SK-N-MC (cell line): ENCODE measurements around the gene NCAM2.

Experiments used
- DNase-seq: peaks from one replicate; pipeline ENCODE4 v3.0.0-alpha.2; 2011; ENCODE audit warnings: low read depth, low spot score
- H3K27ac ChIP-seq: fragments of 200-600 bp; sonication (generic); 2 replicates; pipeline ENCODE4 v1.5.1; 2016; ENCODE audit warnings: mixed run types
- H3K36me3 ChIP-seq: fragments of 200-600 bp; sonication (generic); 2 replicates; pipeline ENCODE4 v1.6.1; 2017; ENCODE audit warnings: antibody characterized with exemption, low read length, mixed read lengths; ENCODE audit not compliant: insufficient read depth
- H3K4me3 ChIP-seq: fragments of 200-600 bp; sonication (generic); 2 replicates; pipeline ENCODE4 v1.5.1; 2016
- H3K9ac ChIP-seq: fragments of 200-600 bp; sonication (generic); 2 replicates; pipeline ENCODE4 v1.8.0; 2017; ENCODE audit warnings: mixed run types, mixed read lengths; ENCODE audit not compliant: insufficient read length
- H3K9me3 ChIP-seq: fragments of 200-600 bp; sonication (generic); 2 replicates; pipeline ENCODE4 v1.6.1; 2017; ENCODE audit warnings: low read depth, mild to moderate bottlenecking, antibody characterized with exemption, low read length, moderate library complexity, mixed read lengths
- EZH2 ChIP-seq: fragments of 200-600 bp; sonication (generic); IDR thresholded peaks from one replicate; pipeline ENCODE4 v1.6.1; 2017; ENCODE audit warnings: antibody characterized with exemption
- FOXP2 ChIP-seq: optimal IDR thresholded peaks from 2 replicates; pipeline ENCODE3; 2011; ENCODE audit warnings: mild to moderate bottlenecking, moderate library complexity; ENCODE audit not compliant: insufficient read depth; ENCODE audit errors: extremely low read length, control extremely low read depth
- POLR2AphosphoS5 ChIP-seq: IDR thresholded peaks from 2 replicates; pipeline ENCODE4 v1.6.1; 2012; ENCODE audit warnings: mild to moderate bottlenecking, low read depth, low read length, borderline replicate concordance

Gene NCAM2

DNA sequence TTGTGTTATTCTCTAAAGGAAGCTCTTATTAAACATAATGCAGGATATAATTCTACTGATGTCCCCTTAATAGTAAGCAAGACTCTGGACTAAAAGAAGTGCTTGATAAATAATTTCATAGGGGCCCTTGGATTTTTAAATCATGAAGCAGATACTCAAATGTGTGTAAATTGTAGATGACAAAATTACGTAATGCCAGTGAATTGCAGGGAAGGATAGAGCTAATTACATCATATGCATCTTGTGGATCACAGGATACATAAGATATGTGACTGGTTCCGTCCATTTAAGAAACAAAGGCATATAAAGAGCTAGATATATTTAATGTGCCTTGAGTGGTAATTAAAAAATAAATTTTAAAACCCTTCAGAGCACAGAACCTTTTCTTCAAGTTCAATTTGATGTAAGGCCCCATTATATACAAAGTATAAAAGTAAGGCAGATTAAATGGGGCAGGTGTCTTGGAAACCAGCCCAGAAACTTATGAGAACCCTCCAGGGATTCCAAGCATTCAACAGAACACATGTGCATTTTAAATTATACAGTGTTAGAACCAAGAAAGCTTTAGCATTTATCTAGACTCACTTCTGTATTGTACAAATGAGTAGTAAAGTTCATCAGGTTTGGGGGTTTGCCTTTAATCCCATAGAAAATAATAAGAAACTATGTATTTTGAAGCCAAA, 190.4 kb downstream of the NCAM2 start:
- no peak overlapping the region for H3K9ac ChIP-seq
- TF ChIP-seq FOXP2, result no peak
- no peak for TF ChIP-seq EZH2
- no peak for TF ChIP-seq POLR2AphosphoS5
- no peaks in the 10 kb centered on the region for H3K36me3 ChIP-seq
- H3K9me3 ChIP-seq, result no peaks in the 10 kb centered on the region
- no peak overlapping the region for H3K4me3 ChIP-seq
- peak; percentile 55 for DNase-seq
- H3K27ac ChIP-seq, result 0 out of 2 replicates have a peak overlapping the region, but pooled peaks have one; percentile 21

DNA sequence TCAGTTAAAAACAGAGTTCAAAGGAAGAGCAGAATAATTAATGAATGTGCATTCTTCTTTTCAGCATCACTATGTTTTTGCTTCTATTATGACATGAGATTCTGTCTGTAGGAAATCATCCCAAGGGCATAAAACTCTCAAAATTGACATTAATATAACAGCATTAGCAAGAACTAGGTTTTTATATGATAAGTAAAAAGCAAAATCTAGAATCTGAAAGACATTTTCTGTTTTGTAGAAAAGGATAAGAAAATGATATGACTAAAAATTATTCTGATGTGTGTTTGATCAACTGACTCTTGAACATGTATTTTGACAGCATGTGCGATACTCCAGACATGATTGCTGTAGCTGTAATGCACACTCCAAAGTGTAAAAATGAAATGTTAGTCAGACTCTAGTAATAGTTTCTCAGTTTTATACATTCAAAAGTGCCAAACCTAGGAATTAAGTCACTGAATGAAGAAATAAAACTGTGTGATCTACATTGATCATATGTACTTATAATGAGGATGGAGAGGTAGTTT, 197.3 kb downstream of the NCAM2 start:
- Histone ChIP-seq H3K4me3 (no peak overlapping the region), H3K27ac (no peak overlapping the region), H3K36me3 (no peaks in the 10 kb centered on the region), H3K9ac (no peak overlapping the region), H3K9me3 (no peaks in the 10 kb centered on the region)
- TF ChIP-seq POLR2AphosphoS5 (no peak), EZH2 (no peak), FOXP2 (no peak)
- DNase-seq, result no peak

DNA sequence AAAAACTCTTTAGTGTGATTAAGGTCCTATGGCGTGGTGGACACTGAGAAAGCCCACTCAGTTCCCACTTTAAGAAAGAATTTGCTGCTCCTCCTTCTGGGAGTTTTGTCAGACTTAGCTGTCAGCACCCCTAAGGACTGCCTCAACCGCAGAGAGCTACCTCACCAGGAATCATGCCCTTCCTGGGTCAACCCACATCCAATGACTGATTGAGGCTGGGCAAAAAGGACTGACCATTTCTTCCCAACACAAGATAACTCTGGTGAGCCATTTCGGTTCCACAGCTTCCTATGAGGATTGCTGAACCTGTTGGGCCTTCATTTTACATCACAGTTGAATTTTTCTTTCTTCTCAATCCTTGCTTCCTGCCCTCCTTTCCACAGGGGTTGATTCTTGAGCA, 197.9 kb downstream of the NCAM2 start:
- DNase-seq, result no peak
- no peaks in the 10 kb centered on the region for H3K9me3 ChIP-seq
- H3K9ac ChIP-seq, result no peak overlapping the region
- no peak overlapping the region for H3K27ac ChIP-seq
- H3K4me3 ChIP-seq, result no peak overlapping the region
- TF ChIP-seq FOXP2 (no peak), POLR2AphosphoS5 (no peak), EZH2 (no peak)
- no peaks in the 10 kb centered on the region for H3K36me3 ChIP-seq

DNA sequence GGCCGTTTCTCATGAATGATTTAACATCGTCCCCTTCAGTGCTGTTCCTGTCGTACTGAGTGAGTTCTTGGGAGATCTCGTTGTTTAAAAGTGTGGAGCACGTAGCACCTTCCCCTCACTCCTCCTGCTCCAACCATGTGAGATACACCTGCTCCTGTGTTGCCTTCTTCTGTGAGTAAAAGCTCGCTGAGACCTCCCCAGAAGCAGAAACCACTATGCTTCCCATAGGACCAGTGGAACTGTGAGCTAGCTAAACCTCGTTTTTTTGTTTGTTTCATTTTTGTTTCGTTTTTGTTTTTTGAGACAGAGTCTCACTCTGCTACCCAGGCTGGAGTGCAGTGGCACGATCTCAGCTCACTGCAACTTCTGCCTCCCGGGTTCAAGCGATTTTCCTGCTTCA, 198.6 kb downstream of the NCAM2 start:
- no peaks in the 10 kb centered on the region for H3K9me3 ChIP-seq
- H3K9ac ChIP-seq, result no peak overlapping the region
- H3K4me3 ChIP-seq, result no peak overlapping the region
- TF ChIP-seq POLR2AphosphoS5 (no peak), FOXP2 (no peak), EZH2 (no peak)
- H3K36me3 ChIP-seq, result no peaks in the 10 kb centered on the region
- no peak overlapping the region for H3K27ac ChIP-seq
- no peak for DNase-seq

DNA sequence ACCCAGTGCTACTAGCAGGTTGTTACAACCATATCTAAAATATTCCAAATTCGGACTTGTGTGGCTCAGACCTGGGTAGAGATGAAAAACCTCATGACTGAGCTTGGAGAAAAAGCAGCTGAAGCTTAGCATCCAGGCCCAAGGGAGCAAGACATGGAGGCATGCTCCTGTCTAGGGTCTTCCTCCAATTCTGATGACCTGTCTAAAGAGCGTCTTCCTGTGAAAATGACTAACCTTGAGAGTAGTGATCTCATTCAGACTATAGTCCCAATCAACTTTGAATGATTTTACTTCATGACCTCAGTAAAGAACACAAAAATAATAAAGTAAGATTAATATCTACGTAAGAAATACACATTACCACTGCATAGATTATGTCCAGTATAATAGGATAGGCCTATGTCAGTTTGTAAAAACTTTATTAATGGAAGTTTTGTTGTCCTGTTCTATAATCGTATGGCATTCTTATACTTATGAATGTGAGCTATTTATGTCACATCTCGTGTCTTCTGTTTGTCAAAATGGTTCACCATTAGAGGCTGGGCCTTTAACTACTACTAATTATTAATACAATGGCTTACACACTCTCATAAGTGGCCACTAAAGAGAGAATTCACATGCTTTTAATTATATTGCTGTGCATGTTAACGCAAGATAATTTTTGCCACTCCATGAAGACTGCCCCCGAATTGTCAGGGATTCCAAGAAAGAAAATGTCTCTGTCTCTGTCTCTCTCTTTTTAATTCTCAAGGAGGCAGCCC, 201.3 kb downstream of the NCAM2 start:
- Histone ChIP-seq H3K9ac (no peak overlapping the region), H3K4me3 (no peak overlapping the region), H3K27ac (no peak overlapping the region), H3K9me3 (no peaks in the 10 kb centered on the region), H3K36me3 (no peaks in the 10 kb centered on the region)
- TF ChIP-seq EZH2 (no peak), FOXP2 (no peak), POLR2AphosphoS5 (no peak)
- no peak for DNase-seq

DNA sequence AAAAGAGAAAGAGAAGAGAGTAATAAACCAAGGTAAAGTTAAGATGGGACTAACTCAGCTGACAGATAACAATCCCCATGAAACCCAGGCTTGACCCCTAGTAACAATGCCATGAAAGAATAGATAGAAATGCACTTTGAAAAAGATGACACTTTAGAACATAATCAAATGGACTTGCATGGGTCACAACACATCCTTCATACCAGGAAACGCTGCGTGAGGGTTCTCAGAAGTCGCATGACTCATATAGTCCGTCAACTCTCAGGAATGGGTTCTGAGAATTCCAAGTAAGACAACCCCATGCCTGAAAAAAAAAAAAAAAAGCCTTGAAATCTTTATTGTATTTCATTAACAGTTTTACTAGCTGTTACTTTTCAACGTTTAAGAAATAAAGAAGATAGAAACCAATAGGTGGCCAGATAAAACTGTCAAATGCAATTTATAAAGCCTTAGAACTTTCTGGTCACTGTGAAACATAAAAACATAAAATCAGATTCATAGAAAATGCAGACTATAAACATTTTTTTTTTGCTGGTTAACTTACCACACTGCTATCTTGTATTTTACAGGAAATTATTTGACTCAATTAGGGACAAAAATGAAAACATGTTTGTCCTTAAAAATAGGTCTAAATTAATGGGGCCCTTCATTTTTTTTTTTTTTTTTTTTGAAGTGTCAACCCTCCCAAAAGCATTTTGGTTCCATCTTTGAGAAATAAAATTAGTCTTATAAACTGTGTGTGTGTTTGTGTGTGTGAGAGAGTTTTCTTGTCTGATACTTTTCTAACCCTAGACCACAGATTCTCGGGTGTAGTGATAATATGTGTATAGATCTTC, 202.1 kb downstream of the NCAM2 start:
- Histone ChIP-seq H3K27ac (no peak overlapping the region), H3K4me3 (no peak overlapping the region), H3K9me3 (no peaks in the 10 kb centered on the region), H3K9ac (no peak overlapping the region), H3K36me3 (no peaks in the 10 kb centered on the region)
- TF ChIP-seq EZH2 (no peak), FOXP2 (no peak), POLR2AphosphoS5 (no peak)
- no peak for DNase-seq

DNA sequence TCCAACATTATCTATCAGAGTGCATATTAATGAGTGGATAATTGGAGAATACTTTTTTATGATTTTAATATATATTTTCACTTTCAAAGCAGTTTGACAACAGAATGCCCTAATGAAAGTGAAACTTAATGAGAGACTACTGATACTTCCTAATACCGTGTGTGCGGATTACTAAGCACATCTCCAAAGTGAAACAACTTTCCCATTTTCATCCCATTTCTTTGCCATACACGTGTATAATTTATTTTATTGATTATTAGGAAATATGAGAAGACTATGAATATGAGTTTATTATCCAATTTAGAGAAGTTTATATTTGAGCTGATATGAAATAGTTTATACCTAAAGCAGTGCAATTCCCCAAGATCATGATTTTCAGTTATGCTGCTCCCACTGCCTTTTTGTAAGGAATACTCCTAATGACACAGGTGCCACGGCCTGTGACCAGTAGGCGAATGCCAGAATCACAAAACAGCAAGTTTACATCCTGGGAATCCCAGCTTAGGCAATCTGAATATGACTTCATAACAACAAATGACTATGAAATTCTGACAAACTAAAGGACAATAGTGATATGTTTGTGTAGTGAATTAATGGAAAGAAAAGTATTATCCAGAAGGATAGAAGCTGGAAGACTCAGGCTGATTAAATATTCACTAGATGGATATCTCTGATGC, 202.9 kb downstream of the NCAM2 start:
- no peak overlapping the region for H3K4me3 ChIP-seq

More for the DNA sequence above, 202.9 kb downstream of the NCAM2 start:
- Histone ChIP-seq H3K9me3 (no peaks in the 10 kb centered on the region), H3K36me3 (no peaks in the 10 kb centered on the region), H3K27ac (no peak overlapping the region), H3K9ac (no peak overlapping the region)
- no peak for TF ChIP-seq POLR2AphosphoS5
- no peak for TF ChIP-seq EZH2
- no peak for TF ChIP-seq FOXP2
- DNase-seq, result no peak
